Hematopoietic multipotent progenitor cell treated with erythropoietin and hydrocortisone succinate and interleukin-3 and kit ligand, for 8 days (in vitro differentiated cells): ENCODE results near the gene FGF14.
"Not testable (repeated sequence)": the region's sequence is repeated elsewhere in the genome, so short reads cannot be mapped to it uniquely, and the experiment has no call there.

ENCODE experiments used
- DNase-seq: peaks from one replicate; pipeline ENCODE4 v3.0.0-alpha.2; 2015

Gene FGF14

GRCh38 chr13:102187313-102187712, 214.5 kb downstream of the FGF14 start:
- no peak for DNase-seq

GRCh38 chr13:102185375-102185984, 216.4 kb downstream of the FGF14 start:
- no peak for DNase-seq

GRCh38 chr13:102183509-102184182, 218.2 kb downstream of the FGF14 start:
- DNase-seq = no peak

- no peak for DNase-seq
Observed at GRCh38 chr13:102182170-102182569, 219.7 kb downstream of the FGF14 start.

- no peak for DNase-seq
Observed at GRCh38 chr13:102177431-102177830, 224.4 kb downstream of the FGF14 start.

GRCh38 chr13:102176846-102177245, 225.0 kb downstream of the FGF14 start:
- DNase-seq = no peak

GRCh38 chr13:102172406-102172805, 229.4 kb downstream of the FGF14 start:
- no peak for DNase-seq

GRCh38 chr13:102170305-102170704, 231.5 kb downstream of the FGF14 start:
- no peak for DNase-seq

- DNase-seq = no peak
Observed at GRCh38 chr13:102169471-102170015, 232.3 kb downstream of the FGF14 start.

GRCh38 chr13:102152790-102153189, 249.1 kb downstream of the FGF14 start:
- DNase-seq = no peak

- no peak for DNase-seq
Observed at GRCh38 chr13:102147353-102147752, 254.5 kb downstream of the FGF14 start.

- no peak for DNase-seq
Observed at GRCh38 chr13:102145750-102146149, 256.1 kb downstream of the FGF14 start.

GRCh38 chr13:102142473-102142826, 259.4 kb downstream of the FGF14 start:
- DNase-seq = no peak

GRCh38 chr13:102141625-102142472, 260.0 kb downstream of the FGF14 start:
- peak; percentile 15 for DNase-seq

GRCh38 chr13:102139626-102140025, 262.2 kb downstream of the FGF14 start:
- no peak for DNase-seq

- no peak for DNase-seq
Observed at GRCh38 chr13:102138635-102139190, 263.1 kb downstream of the FGF14 start.

- not testable (repeated sequence) for DNase-seq
Observed at GRCh38 chr13:102137904-102138303, 263.9 kb downstream of the FGF14 start.

- no peak for DNase-seq
Observed at GRCh38 chr13:102136735-102137296, 265.0 kb downstream of the FGF14 start.

- DNase-seq = no peak
Observed at GRCh38 chr13:102132777-102133295, 269.0 kb downstream of the FGF14 start.

- no peak for DNase-seq
Observed at GRCh38 chr13:102131246-102131645, 270.6 kb downstream of the FGF14 start.

GRCh38 chr13:102128216-102128810, 273.5 kb downstream of the FGF14 start:
- no peak for DNase-seq

- DNase-seq = no peak
Observed at GRCh38 chr13:102127153-102127552, 274.7 kb downstream of the FGF14 start.
